GM21423 (cell line): ENCODE data around the gene FBL.

Source experiments
- ATAC-seq: cut with Tn5 transposase; IDR thresholded peaks from one replicate; pipeline ENCODE4 v1.9.1; 2021; ENCODE audit warnings: mild to moderate bottlenecking, moderate library complexity; ENCODE audit not compliant: unreplicated experiment

FBL gene

DNA sequence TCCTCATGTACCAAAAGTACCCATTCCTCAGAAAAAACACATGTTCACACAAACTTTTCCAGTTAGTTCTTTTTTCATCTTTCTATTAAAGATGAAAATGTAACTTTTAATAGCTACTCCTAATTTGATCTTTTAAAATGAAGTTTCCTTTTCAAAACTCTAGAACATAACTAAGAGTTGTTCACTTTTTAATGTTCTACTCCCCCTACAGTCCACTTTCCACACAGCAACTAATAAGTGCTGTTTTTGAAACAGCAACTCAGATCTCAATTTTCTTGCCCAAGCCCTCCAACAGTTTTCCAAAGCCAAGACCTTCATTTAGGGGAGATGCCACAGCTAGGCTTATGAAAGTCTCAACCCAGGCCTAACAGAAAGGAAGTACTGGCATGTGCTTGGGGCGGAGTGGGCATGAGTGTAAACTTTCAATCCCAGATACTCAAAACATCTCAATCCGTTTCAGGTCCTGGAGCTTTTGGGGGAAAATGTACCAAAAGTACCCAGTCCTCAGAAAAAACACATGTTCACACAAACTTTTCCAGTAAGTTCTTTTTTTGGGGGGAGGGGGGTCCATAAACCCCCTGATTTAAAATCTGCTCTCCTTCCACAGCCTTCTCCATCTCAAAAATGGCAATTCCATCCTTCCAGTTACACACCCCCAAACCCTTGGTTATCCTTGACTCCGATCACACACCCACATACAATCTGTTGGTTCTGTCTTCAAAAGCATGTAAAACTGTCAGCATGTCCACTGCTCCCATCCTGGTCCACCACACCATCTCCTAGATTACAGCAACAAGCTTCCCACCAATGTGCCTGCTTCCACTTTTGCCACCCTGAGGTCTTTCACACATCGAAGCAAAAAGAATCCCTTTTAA, 2.0 kb downstream of the FBL start:
- no peak for ATAC-seq

DNA sequence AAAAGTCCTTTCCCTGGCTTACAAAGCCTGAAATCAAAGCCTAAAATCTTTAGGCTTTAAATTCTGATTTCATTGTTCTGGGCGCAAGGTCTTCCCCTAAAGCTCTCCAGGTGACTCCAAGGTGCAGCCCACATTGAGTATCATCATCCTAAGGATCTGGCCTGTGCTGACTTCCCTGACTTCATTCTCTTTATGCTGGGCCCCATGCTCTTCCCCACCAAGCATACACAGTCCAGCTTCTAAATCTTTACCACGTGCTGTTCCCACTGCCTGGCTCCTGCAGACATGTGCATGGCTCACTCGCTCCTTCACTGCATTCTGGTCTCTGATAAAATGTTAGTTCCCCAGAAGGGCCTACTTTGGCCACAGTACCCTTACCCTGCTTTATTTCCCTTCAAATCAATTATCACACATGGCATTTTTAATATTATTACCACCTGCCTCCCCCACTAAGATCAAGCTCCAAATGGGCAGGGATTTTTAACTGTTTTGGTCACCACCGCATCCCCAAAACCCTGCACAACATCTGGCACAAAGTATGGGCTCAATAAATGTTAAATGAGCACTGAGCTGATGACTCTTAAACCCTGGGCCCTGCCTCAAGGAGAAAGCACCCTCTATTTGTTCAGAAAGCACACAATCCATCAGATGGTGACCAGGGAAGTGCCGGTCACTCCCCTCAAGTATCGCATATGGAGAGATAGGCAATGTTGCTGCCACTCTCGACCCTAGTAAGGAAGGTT, 3.3 kb downstream of the FBL start:
- no peak for ATAC-seq

GRCh38 chr19:39841041-39841440, 5.1 kb downstream of the FBL start:
- no peak for ATAC-seq

DNA sequence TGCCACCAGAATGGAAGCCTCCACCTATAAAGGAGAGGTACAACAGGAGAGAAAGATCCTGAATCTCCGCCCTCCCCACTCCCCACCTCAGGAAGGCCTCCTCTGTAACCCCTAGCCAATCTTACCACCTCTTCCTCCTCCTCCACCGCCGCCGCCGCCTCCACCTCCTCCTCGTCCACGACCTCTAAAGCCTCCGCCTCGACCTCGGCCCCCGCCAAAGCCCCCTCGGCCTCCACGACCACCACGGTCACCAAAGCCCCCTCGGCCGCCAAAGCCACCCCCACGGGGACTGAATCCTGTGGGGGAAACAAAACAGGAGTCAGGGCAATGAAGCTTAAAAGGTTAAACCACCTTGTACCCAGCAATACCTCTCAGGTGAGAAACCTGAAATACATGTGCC, 5.7 kb downstream of the FBL start:
- no peak for ATAC-seq

DNA sequence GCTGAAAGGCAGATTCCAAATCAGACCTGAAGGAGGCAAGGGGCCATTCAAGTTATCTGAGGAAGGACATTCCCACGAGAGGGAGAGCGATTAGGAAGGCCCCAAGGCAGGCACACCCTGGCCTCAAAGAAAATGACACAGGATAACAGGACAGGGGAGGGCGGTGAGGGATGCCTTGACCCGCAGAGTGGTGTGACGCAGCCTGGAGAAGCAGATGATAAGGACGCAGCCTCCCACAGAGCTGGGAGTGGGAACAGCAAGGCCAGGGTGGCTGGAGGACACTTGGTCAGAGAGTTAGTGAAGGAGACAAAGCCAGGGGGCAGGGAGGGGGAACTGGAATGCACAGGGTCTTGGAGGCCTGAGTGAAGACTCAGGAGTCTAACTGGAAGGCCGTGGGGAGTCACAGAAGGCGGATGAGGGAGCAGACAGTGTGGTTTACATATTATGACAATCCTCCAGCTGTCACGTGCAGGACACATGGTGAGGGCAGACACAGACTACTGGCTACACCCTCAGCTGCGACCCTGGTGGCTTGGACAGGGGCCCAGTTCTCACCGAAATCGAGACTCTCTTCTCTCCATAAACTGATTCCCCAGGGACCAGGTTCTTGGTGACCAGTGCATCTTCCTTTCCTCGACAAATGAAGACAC, 6.4 kb downstream of the FBL start:
- no peak for ATAC-seq

DNA sequence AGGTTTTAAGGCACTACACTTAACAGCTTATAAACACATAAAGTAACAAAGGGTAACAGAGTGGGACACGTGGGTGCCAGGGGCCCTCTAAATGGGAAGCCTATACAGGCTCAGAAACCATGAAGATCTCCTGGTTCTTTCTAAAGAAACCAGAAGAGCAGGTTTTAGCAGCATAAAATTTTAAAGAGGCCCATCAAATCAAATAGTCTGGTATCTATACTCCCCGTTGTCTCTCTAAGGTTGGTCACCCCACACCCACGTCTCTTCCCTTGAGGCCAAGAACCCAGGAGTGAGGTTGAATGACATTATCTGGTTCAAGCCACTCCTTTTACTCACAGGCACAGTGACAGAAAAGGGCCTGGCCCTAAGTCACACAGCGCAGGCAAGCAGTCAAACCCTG, 7.6 kb downstream of the FBL start:
- no peak for ATAC-seq

- no peak for ATAC-seq
These were observed 8.2 kb downstream of the FBL start for GRCh38 chr19:39837978-39838377.

DNA sequence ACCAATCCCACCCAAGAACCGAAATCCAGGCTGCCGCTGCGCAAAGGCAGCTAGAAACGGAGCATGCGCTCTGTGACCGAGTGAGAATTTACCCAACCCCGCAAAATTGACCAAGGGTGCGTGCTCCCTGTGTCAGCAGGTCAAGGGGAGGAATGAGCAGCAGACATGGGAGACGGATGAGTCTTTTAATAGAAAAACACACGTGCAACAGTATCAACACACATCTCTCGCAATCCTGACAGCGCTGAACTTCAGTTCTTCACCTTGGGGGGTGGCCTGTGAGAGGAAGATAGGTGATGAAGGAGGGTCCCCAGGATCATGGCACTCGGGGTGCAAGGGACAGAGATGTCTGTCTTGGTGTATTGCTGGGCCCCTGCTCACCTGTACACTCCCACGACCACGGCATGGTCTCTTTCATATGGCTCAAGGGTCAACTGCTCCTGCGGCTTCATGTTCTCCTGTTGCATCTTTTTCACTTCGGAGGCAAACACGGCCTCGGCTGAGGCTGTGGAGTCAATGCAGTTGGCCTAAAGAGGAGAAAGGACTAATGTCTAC, 11.8 kb downstream of the FBL start:
- ATAC-seq, result no peak

DNA sequence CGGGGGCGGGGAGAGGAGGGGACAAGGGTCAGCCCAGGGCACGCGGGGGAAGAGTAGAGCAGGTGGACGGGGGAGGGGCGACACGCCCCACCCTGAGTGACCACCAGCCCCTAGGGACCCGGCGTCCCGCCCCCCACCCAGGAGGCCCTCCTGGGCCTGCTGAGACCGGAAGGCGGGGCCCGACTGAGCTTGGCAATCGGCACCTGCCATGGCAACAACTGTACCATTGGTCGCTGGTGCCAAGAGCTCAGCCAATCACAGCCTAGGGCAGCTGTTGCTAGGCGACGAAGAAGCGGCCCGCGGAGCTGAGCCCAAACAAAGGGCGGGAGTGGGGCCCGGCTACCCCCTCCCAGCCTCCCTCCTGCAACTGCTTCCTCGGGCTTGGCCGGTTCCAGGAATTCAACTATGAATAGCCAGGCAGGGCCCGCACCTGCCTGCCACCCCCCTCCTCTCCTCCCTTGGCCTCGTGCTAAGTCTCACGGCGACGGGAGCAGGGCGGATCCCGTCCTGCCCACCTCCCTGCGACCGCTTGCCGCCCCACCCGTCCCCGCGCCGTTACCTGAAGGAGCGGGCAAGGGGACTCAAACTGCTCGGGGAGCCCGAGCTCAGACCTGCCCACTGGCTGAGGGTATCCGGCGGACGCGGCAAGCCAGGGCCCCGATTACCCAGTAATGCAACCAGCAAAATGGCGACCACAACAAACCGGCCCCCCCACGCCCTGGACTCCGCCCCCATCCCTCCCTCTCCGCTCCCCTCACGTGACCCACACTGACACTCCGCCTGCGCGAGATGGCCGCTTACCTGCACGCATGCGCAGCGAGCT, 12.5 kb downstream of the FBL start, which contains the start of gene DYRK1B:
Gene DYRK1B, minus strand, starts transcription at position 699 of the 823 bp plus-strand sequence. CDS start 2,295 bp downstream, outside the sequence.
- peak; percentile 85 for ATAC-seq

DNA sequence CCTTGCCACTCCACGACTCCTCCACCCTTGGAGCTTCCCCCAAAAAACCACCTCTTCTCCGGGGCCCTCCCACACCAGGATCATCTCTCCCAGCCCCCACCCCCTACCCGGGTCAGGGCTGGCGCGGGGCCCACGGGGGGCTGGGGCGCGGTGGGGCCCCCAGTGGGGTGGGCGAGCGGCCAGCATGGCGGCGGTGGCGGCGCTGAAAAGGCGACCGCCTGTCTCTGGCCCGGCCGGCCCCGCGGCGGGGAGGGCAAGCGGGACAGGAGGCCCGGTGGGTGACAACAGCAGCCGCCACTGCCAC, 13.1 kb downstream of the FBL start:
- no peak for ATAC-seq

- no peak for ATAC-seq
These were observed 13.7 kb downstream of the FBL start for GRCh38 chr19:39832341-39833083.

DNA sequence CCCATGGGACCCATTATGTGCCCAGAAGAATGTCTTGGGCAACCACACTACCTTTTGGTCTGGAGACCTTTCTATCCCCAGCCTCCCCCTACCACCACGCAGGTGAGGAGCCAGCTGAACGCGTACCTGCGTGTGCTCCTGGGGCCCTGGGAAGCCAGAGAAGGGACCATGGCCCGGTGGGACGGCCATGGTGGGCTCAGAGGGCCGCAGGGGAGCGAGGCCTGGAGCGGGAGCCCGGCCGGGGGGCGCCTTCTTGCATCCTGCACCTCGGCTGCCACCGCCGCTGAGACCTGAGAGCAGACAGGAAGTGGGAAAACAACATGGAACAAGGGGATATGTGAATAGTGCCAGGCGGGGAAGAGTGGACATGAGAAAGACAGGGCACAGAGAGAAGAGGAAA, 14.5 kb downstream of the FBL start:
- no peak for ATAC-seq

DNA sequence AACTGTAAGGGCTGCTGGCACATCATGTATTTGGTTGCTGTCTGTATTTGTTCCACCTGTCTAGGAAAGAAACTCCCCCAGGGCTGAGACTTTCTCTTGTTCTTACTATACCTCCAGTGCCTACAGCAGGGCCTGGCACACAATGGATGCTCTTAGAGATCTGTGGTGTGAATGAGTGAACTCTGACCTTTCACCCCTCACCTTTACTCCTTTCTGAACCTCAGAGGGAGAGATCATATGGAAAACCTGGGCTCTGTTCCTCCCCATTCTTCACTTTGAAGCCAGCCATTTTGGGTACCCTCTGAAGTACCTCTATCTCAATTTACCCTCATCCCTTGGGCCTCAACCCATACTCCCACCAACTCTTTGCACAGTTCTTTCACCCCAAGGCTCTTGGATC, 15.3 kb downstream of the FBL start:
- ATAC-seq, result no peak

DNA sequence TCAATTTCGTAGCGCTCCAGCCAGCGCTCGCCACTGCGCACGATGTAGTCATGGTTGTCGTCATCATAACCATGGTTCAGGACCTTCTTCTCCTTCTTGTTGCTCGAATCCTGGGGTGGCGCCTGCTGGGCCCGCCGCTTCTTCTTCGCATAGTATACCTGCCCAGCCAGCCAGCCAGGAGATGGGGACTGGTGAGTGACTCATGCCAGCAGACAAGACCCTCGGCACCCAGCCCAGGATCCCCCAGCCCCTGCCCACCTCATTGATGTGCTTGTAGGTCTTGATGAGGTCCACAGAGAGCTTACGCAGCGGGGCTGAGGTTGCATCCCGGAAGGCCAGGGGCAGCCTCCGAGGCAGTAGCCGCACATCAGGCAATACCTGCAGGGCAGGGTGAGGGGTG, 15.8 kb downstream of the FBL start:
- no peak for ATAC-seq

GRCh38 chr19:39829702-39830275, 16.4 kb downstream of the FBL start:
- no peak for ATAC-seq

DNA sequence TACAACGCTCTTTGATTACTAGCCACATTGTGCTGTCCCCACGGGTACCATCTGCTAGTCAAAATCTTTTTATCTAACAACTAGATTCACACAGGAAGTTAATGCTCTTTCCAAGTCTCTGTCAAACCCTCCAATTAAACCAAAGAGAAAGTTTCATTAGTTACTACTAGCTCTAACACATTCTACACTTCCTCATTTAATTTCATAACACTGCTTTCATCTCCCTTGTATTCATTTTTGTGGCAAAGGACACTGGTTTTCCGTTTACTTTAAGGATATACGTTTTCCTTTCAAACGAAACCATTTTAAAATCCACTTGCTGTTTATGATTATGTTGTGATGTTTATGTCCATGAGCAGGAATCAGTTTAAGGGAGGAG, 17.5 kb downstream of the FBL start:
- no peak for ATAC-seq

GRCh38 chr19:39828015-39828653, 18.0 kb downstream of the FBL start:
- no peak for ATAC-seq

- ATAC-seq, result no peak
These were observed 19.0 kb downstream of the FBL start for GRCh38 chr19:39827216-39827615.

DNA sequence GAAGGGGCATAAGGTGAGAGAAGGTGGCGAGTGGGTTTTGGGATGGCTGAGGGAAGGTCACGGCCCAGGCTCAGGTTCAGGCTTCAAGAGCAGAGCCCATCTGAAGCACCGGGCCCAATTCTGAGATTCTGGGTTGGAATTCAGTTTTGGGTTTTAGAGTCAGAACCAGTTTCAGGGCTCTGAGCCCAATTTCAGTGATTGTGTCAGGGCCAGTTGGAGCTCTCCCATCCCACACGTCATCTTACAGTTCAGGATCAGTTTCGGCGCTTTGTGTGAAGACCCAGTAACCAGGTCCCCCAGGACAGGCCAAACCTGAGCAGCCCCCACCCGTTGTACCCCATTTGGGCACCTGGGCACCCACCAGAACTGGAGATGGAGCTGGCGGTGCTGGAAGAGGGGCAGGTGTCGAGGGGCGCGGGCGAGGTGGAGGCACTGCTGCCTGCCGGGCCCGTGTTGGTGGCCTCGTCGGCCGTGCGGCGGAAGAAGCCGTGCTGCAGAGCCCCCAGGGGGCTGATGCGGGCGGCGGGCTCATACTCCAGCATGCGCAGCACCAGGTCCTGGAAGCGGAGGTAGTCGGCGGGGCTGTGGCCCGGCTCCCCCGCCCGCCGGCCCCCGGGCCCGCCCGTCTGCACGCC, 19.8 kb downstream of the FBL start:
- ATAC-seq, result no peak
